Progenitor cell of endocrine pancreas (in vitro differentiated cells): Measurements from ENCODE around the gene PCDHGA8. TPM values are rescaled to one million over a fixed set of nuclear protein-coding genes. Genes with fewer than 3 reads are reported as not detected.
A peak's percentile ranks its signal among the peaks of the same experiment; 100 is the strongest.
"Not testable (repeated sequence)": the region's sequence is repeated elsewhere in the genome, so short reads cannot be mapped to it uniquely, and the experiment has no call there.

Source experiments
- DNase-seq: peaks from one replicate; pipeline ENCODE4 v3.0.0; 2021; ENCODE audit warnings: low spot score; ENCODE audit not compliant: unreplicated experiment
- H3K27ac Mint-ChIP-seq: 2 replicates; pipeline ENCODE4 v1.8.0; 2021; ENCODE audit warnings: mild to moderate bottlenecking, moderate library complexity, mixed read lengths
- H3K27me3 Mint-ChIP-seq: 2 replicates; pipeline ENCODE4 v1.8.0; 2021; ENCODE audit warnings: mixed read lengths
- H3K36me3 Mint-ChIP-seq: 2 replicates; pipeline ENCODE4 v1.8.0; 2022; ENCODE audit warnings: mixed read lengths; ENCODE audit not compliant: insufficient read depth
- H3K4me1 Mint-ChIP-seq: 2 replicates; pipeline ENCODE4 v1.8.0; 2021; ENCODE audit warnings: low read depth, mixed read lengths
- H3K4me3 Mint-ChIP-seq: 2 replicates; pipeline ENCODE4 v1.8.0; 2021; ENCODE audit warnings: low read depth, mild to moderate bottlenecking, moderate library complexity, mixed read lengths
- H3K9me3 Mint-ChIP-seq: 2 replicates; pipeline ENCODE4 v1.8.0; 2021; ENCODE audit warnings: low read depth, mixed read lengths
- total RNA-seq: library from RNA; stranded (reverse); gene quantifications from 2 replicates; pipeline ENCODE4 v1.2.1, GENCODE V29; 2021
- TF ChIP-seq, protein P1 (sequence below): fragments of 200-600 bp; sonication (generic); IDR thresholded peaks from one replicate; pipeline ENCODE4 v1.5.0; 2021; ENCODE audit warnings: antibody characterized with exemption, mild to moderate bottlenecking; ENCODE audit not compliant: unreplicated experiment

PCDHGA8 gene
- total RNA-seq, 1 donor from 2014 or later: 1.5 TPM

DNA sequence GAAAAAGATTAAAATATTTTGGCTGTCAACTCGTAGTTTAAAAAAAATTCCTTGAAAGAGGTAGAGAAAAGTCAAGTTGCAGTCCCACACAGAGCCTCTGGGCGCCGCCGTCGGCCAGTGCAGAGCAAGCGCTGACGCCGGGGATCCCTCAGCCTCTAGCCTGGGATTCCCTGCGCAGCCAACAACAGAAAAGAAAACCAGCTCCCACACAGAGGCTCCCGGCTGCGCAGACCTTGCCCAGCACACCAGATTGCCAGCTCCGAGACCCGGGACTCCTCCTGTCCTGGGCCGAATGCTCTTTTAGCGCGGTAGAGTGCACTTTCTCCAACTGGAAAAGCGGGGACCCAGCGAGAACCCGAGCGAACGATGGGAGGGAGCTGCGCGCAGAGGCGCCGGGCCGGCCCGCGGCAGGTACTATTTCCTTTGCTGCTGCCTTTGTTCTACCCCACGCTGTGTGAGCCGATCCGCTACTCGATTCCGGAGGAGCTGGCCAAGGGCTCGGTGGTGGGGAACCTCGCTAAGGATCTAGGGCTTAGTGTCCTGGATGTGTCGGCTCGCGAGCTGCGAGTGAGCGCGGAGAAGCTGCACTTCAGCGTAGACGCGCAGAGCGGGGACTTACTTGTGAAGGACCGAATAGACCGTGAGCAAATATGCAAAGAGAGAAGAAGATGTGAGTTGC, 25.2 kb downstream of the PCDHGA8 start, which contains the start of gene PCDHGB7:
PCDHGB7 (plus strand) TSS at position 184 of the 679 bp plus-strand sequence; CDS start at position 367, 183 bp downstream.
- H3K9me3 Mint-ChIP-seq: peaks cover 51% of the 10 kb centered on the region
- not testable (repeated sequence) for H3K4me1 Mint-ChIP-seq, H3K27me3 Mint-ChIP-seq, DNase-seq
- peaks cover 72% of the 10 kb centered on the region for H3K36me3 Mint-ChIP-seq
- peak within 1 kb of the TSS; percentile 91 for H3K27ac Mint-ChIP-seq
- peak within 1 kb of the TSS; percentile 62 for H3K4me3 Mint-ChIP-seq
- TF ChIP-seq, protein P1, sequence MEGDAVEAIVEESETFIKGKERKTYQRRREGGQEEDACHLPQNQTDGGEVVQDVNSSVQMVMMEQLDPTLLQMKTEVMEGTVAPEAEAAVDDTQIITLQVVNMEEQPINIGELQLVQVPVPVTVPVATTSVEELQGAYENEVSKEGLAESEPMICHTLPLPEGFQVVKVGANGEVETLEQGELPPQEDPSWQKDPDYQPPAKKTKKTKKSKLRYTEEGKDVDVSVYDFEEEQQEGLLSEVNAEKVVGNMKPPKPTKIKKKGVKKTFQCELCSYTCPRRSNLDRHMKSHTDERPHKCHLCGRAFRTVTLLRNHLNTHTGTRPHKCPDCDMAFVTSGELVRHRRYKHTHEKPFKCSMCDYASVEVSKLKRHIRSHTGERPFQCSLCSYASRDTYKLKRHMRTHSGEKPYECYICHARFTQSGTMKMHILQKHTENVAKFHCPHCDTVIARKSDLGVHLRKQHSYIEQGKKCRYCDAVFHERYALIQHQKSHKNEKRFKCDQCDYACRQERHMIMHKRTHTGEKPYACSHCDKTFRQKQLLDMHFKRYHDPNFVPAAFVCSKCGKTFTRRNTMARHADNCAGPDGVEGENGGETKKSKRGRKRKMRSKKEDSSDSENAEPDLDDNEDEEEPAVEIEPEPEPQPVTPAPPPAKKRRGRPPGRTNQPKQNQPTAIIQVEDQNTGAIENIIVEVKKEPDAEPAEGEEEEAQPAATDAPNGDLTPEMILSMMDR: peak; percentile 25

DNA sequence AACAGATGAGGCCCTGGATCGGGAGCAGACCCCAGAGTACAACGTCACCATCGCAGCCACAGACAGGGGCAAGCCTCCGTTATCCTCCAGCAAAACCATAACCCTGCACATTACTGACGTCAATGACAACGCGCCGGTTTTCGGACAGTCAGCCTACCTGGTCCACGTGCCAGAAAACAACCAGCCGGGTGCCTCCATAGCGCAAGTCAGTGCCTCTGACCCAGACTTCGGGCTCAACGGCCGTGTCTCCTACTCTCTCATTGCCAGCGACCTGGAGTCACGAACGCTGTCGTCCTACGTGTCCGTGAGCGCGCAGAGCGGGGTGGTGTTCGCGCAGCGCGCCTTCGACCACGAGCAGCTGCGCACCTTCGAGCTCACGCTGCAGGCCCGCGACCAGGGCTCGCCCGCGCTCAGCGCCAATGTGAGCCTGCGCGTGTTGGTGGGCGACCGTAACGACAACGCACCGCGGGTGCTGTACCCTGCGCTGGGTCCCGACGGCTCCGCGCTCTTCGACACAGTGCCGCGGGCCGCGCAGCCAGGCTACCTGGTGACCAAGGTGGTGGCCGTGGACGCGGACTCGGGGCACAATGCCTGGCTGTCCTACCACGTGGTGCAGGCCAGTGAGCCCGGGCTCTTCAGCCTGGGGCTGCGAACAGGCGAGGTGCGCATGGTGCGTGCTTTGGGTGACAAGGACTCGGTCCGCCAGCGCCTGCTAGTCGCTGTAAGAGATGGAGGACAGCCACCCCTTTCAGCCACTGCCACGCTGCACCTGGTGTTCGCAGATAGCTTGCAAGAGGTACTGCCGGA, 26.8 kb downstream of the PCDHGA8 start:
- Mint-ChIP-seq H3K4me3 (no peak overlapping the region), H3K27me3 (no peaks in the 10 kb centered on the region), H3K36me3 (peaks cover 67% of the 10 kb centered on the region), H3K27ac (peak overlapping the region; percentile 91), H3K4me1 (no peaks in the 10 kb centered on the region), H3K9me3 (peaks cover 52% of the 10 kb centered on the region)
- DNase-seq: no peak
- TF ChIP-seq, protein P1: no peak

DNA sequence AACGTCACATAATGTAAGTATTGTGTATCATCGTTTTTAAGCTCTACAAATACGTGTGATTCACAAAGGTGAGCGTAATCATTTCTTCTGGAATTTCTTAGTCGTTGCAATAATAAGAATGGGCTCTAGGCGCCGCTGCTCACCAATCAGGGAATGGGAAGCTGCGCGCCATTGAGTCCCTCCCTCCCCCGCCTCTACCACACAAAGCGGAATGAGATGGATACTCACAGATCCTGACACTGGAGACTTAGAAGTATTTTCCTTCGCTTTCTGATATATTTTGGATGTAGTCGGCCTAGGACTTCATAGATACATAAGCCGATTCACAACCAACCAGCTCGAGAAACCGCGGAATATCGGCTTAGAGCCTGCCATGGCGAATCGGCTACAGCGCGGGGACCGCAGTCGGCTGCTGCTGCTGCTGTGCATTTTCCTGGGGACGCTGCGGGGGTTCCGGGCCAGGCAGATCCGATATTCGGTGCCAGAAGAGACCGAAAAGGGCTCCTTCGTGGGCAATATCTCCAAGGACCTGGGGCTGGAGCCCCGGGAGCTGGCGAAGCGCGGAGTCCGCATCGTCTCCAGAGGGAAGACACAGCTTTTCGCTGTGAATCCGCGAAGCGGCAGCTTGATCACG, 28.5 kb downstream of the PCDHGA8 start, which contains the start of gene PCDHGA11:
PCDHGA11 (plus strand) TSS at position 197 of the 634 bp plus-strand sequence; CDS start at position 374, 177 bp downstream.
- H3K4me1 Mint-ChIP-seq: no peaks in the 10 kb centered on the region
- TF ChIP-seq, protein P1: no peak
- H3K27me3 Mint-ChIP-seq: no peaks in the 10 kb centered on the region
- H3K27ac Mint-ChIP-seq: peak within 1 kb of the TSS; percentile 93
- peak within 1 kb of the TSS; percentile 41 for H3K4me3 Mint-ChIP-seq
- no peak for DNase-seq
- H3K9me3 Mint-ChIP-seq: peaks cover 53% of the 10 kb centered on the region
- H3K36me3 Mint-ChIP-seq: peaks cover 68% of the 10 kb centered on the region

DNA sequence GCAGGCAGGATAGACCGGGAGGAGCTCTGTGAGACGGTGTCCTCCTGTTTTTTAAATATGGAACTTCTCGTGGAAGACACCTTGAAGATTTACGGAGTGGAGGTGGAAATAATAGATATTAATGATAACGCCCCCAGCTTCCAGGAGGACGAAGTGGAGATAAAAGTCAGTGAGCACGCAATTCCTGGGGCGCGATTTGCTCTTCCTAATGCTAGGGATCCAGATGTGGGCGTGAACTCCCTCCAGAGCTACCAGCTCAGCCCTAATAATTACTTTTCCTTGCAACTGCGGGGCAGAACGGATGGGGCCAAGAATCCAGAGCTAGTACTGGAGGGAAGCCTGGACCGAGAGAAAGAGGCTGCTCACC, 29.0 kb downstream of the PCDHGA8 start:
- TF ChIP-seq, protein P1: no peak
- peaks cover 68% of the 10 kb centered on the region for H3K36me3 Mint-ChIP-seq
- no peaks in the 10 kb centered on the region for H3K4me1 Mint-ChIP-seq
- peak overlapping the region; percentile 52 for H3K27ac Mint-ChIP-seq
- H3K27me3 Mint-ChIP-seq: no peaks in the 10 kb centered on the region
- no peak overlapping the region for H3K4me3 Mint-ChIP-seq
- peaks cover 53% of the 10 kb centered on the region for H3K9me3 Mint-ChIP-seq
- DNase-seq: no peak

DNA sequence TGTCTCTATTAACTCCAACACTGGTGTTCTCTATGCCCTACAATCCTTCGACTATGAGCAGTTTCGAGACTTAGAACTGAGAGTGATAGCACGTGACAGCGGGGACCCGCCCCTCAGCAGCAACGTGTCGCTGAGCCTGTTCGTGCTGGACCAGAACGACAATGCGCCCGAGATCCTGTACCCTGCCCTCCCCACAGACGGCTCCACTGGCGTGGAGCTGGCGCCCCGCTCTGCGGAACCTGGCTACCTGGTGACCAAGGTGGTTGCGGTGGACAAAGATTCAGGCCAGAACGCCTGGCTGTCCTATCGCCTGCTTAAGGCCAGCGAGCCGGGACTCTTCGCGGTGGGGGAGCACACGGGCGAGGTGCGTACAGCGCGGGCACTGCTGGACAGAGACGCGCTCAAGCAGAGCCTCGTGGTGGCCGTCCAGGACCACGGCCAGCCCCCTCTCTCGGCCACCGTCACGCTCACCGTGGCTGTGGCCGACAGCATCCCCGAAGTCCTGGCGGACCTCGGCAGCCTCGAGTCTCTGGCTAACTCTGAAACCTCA, 30.4 kb downstream of the PCDHGA8 start:
- no peaks in the 10 kb centered on the region for H3K27me3 Mint-ChIP-seq
- H3K36me3 Mint-ChIP-seq: peaks cover 71% of the 10 kb centered on the region
- TF ChIP-seq, protein P1: no peak
- H3K4me1 Mint-ChIP-seq: no peaks in the 10 kb centered on the region
- peaks cover 59% of the 10 kb centered on the region for H3K9me3 Mint-ChIP-seq
- H3K27ac Mint-ChIP-seq: no peak overlapping the region
- no peak overlapping the region for H3K4me3 Mint-ChIP-seq
- DNase-seq: no peak
